Osteocyte (in vitro differentiated cells): ENCODE data around the gene EID3. TPM values are rescaled to one million over a fixed set of nuclear protein-coding genes. Genes with fewer than 3 reads are reported as not detected.

Source experiments
- DNase-seq: peaks from one replicate; pipeline ENCODE4 v3.0.0; 2021; ENCODE audit warnings: mixed read lengths; ENCODE audit not compliant: unreplicated experiment; ENCODE audit errors: extremely low spot score
- H3K27ac Mint-ChIP-seq: one replicate; pipeline ENCODE4 v1.8.0; 2021; ENCODE audit warnings: mild to moderate bottlenecking, mixed read lengths; ENCODE audit not compliant: unreplicated experiment
- H3K27me3 Mint-ChIP-seq: one replicate; pipeline ENCODE4 v1.8.0; 2021; ENCODE audit warnings: mixed read lengths; ENCODE audit not compliant: unreplicated experiment
- H3K36me3 Mint-ChIP-seq: one replicate; pipeline ENCODE4 v1.8.0; 2021; ENCODE audit warnings: mixed read lengths; ENCODE audit not compliant: unreplicated experiment
- H3K4me1 Mint-ChIP-seq: one replicate; pipeline ENCODE4 v1.8.0; 2021; ENCODE audit warnings: mixed read lengths; ENCODE audit not compliant: unreplicated experiment
- H3K4me3 Mint-ChIP-seq: one replicate; pipeline ENCODE4 v1.8.0; 2021; ENCODE audit warnings: mild to moderate bottlenecking, moderate library complexity, mixed read lengths; ENCODE audit not compliant: unreplicated experiment
- H3K9me3 Mint-ChIP-seq: one replicate; pipeline ENCODE4 v1.8.0; 2021; ENCODE audit warnings: mixed read lengths; ENCODE audit not compliant: unreplicated experiment
- CTCF ChIP-seq: fragments of 200-600 bp; sonication (generic); IDR thresholded peaks from 2 replicates; pipeline ENCODE4 v1.5.0; 2021; ENCODE audit warnings: antibody characterized with exemption, mild to moderate bottlenecking, moderate library complexity
- total RNA-seq: library from RNA; stranded (reverse); gene quantifications from 2 replicates; pipeline ENCODE4 v1.2.1, GENCODE V29; 2021

Gene EID3
- total RNA-seq, 1 donor from 2014 or later: 3.7 TPM

- H3K36me3 Mint-ChIP-seq: peaks cover 45% of the 10 kb centered on the region
- TF ChIP-seq CTCF: no peak
- no peaks in the 10 kb centered on the region for H3K27me3 Mint-ChIP-seq
- H3K9me3 Mint-ChIP-seq: no peaks in the 10 kb centered on the region
- no peak overlapping the region for H3K27ac Mint-ChIP-seq
- H3K4me3 Mint-ChIP-seq: no peak overlapping the region
- no peaks in the 10 kb centered on the region for H3K4me1 Mint-ChIP-seq
- DNase-seq: peak; percentile 11
Measured at GRCh38 chr12:104347374-104348075, 44.0 kb downstream of the EID3 start.

- Mint-ChIP-seq H3K4me1 (no peaks in the 10 kb centered on the region), H3K9me3 (no peaks in the 10 kb centered on the region), H3K36me3 (peaks cover 43% of the 10 kb centered on the region), H3K27ac (no peak overlapping the region), H3K27me3 (no peaks in the 10 kb centered on the region), H3K4me3 (no peak overlapping the region)
- no peak for TF ChIP-seq CTCF
- peak; percentile 56 for DNase-seq
Measured at GRCh38 chr12:104348283-104348993, 44.9 kb downstream of the EID3 start.

- no peaks in the 10 kb centered on the region for H3K4me1 Mint-ChIP-seq
- no peak overlapping the region for H3K4me3 Mint-ChIP-seq
- no peak for TF ChIP-seq CTCF
- peaks cover 44% of the 10 kb centered on the region for H3K36me3 Mint-ChIP-seq
- no peaks in the 10 kb centered on the region for H3K9me3 Mint-ChIP-seq
- no peaks in the 10 kb centered on the region for H3K27me3 Mint-ChIP-seq
- no peak for DNase-seq
- no peak overlapping the region for H3K27ac Mint-ChIP-seq
Measured at GRCh38 chr12:104348994-104349494, 45.5 kb downstream of the EID3 start.

DNA sequence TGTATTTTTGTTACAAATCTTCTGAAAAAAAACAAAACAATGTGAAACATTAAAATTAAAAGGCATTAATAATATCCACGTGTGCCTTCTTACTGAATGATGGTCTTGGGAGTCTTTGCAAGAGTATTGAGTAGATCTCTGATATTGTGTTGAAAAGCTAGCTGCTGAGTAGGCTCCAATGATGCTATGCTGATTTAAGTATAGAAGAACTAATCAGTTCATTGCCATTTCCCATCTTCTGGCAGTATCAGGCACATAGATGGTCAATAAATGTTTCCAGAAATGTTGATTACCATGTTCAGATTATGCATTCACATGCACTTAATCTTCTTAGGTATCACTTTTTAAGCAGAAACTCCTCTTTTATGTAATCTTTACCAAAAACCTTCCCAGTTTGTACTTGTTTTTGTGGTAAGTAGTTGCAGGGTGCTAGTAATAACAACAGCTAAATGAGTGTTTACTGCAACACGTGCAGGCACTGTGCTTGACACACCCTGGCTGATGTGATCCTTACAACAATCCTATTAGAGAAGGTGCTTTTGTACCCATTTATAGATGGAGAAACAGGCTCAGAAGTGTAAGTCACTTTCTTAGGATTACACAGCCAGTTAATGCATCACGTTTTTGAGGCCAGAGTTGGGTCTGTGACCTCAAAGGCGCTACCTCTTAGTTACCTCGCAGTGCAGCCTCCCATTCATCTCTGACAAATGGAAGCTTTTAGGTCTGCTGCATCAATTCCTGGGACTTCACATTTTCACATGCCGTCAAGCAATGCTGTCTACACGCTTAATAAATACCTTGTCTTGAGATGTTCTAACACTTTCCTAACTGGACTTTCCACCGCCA is 46.9 kb downstream of the EID3 start:
- no peak for DNase-seq
- TF ChIP-seq CTCF: no peak
- H3K27ac Mint-ChIP-seq: no peak overlapping the region
- H3K36me3 Mint-ChIP-seq: peaks cover 48% of the 10 kb centered on the region
- no peaks in the 10 kb centered on the region for H3K4me1 Mint-ChIP-seq
- no peaks in the 10 kb centered on the region for H3K9me3 Mint-ChIP-seq
- H3K27me3 Mint-ChIP-seq: no peaks in the 10 kb centered on the region
- H3K4me3 Mint-ChIP-seq: no peak overlapping the region
